ENCODE data around the gene PCBP2.

PCBP2 gene

GRCh38 chr12:53495903-53496751 lies 44.2 kb downstream of the PCBP2 start:
- DNase-seq, result peak; percentile 62 to 83 (median 78)

- DNase-seq, result no peak
Observed at GRCh38 chr12:53496752-53497032, 44.8 kb downstream of the PCBP2 start.

- DNase-seq, result no peak
Observed at GRCh38 chr12:53497461-53497860, 45.6 kb downstream of the PCBP2 start.

GRCh38 chr12:53498235-53498630 lies 46.3 kb downstream of the PCBP2 start:
- DNase-seq, result no peak

GRCh38 chr12:53499266-53500141 lies 47.6 kb downstream of the PCBP2 start, which contains the start of gene MAP3K12:
Gene MAP3K12, minus strand, starts transcription at chr12:53499458. Its CDS starts 12,067 bp downstream, at chr12:53487391.
- peak; percentile 26 to 75 (median 56) for DNase-seq

GRCh38 chr12:53500142-53500775 lies 48.4 kb downstream of the PCBP2 start:
- peak; percentile 84 to 93 (median 88) for DNase-seq

- DNase-seq, result peak; percentile 98 to 100 (median 99)
Observed at GRCh38 chr12:53500776-53501614, 49.1 kb downstream of the PCBP2 start, which contains the start of gene TARBP2. Gene TARBP2, plus strand, starts transcription at chr12:53501283. Its CDS starts 126 bp downstream, at chr12:53501409.

GRCh38 chr12:53501615-53502181 lies 49.8 kb downstream of the PCBP2 start:
- DNase-seq, result no peak

GRCh38 chr12:53502331-53502730 lies 50.4 kb downstream of the PCBP2 start:
- no peak for DNase-seq

- DNase-seq, result no peak
Observed at GRCh38 chr12:53502983-53503728, 51.3 kb downstream of the PCBP2 start.

- DNase-seq, result no peak
Observed at GRCh38 chr12:53504004-53504920, 52.4 kb downstream of the PCBP2 start.

GRCh38 chr12:53505086-53505485 lies 53.2 kb downstream of the PCBP2 start:
- peak; percentile 26 to 61 (median 46) for DNase-seq

GRCh38 chr12:53505555-53506449 lies 53.9 kb downstream of the PCBP2 start:
- no peak for DNase-seq

GRCh38 chr12:53506450-53506785 lies 54.5 kb downstream of the PCBP2 start:
- DNase-seq, result no peak

- no peak for DNase-seq
Observed at GRCh38 chr12:53506881-53507602, 55.1 kb downstream of the PCBP2 start, which contains the start of gene NPFF. Gene NPFF, minus strand, starts transcription at chr12:53507484. Its CDS starts 10 bp downstream, at chr12:53507474.

- DNase-seq, result no peak
Observed at GRCh38 chr12:53507603-53507885, 55.6 kb downstream of the PCBP2 start.

- peak; percentile 90 to 95 (median 92) for DNase-seq
Observed at GRCh38 chr12:53508534-53509170, 56.8 kb downstream of the PCBP2 start.

Measured in suppressor macrophage (primary cell).